Measurements from ENCODE around the gene POLR3E. TPM values are rescaled to one million over a fixed set of nuclear protein-coding genes. Genes with fewer than 3 reads are reported as not detected.
"Not testable (repeated sequence)": the region's sequence is repeated elsewhere in the genome, so short reads cannot be mapped to it uniquely, and the experiment has no call there.

Gene POLR3E
- total RNA-seq, 1 donor from 2014 or later: 43.5 TPM

DNA sequence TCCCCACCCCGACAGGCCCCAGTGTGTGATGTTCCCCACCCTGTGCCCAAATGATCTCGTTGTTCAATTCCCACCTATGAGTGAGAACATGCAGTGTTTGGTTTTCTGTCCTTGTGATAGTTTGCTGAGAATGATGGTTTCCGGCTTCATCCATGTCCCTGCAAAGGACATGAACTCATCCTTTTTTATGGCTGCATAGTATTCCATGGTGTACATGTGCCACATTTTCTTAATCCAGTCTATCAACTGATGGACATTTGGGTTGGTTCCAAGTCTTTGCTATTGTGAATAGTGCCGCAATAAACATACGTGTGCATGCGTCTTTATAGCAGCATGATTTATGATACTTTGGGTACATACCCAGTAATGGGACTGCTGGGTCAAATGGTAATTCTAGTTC, 53.8 kb downstream of the POLR3E start:
- DNase-seq (ENCODE audit: low spot score); ATAC-seq; intact Hi-C loops (cut with DNase I): not testable (repeated sequence)

DNA sequence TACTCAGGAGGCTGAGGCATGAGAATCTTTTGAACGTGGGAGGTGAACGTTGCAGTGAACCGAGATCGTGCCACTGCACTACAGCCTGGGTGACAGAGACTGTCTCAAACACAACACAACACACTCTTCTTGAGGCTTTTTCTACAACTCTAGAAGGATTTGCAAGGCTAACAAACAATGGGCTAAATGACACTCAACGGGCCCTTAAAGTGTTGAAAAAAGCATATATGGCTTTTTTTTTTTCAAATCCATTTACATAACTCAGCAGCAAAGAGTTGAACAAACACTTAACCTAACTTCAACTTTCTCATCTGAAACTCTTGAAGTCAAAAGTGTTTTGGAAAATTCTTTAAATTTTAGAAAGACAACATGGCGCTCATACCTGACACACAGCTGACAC, 54.9 kb downstream of the POLR3E start:
- no peak for DNase-seq (ENCODE audit: low spot score)
- no peak for ATAC-seq
- intact Hi-C loops (cut with DNase I): no loop called here

DNA sequence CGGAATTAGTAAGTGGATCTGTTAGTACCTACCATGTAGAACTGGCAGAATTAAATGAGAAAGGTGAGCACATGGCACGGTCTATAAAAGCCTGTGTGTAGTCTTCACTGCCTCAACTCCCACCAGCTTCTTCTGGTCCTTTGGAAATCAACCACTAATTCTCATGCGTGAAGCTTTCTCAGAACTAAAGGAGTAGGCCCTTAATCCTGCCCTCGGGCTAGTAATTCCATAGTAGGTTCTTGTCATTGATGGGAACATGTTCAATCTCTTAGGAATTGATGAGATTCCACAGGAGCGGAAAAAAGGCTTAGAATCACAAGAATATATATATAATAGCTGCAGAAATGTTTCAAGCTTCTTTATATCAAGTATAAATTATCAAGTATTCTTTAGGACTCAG, 55.5 kb downstream of the POLR3E start:
- ATAC-seq (no peak), DNase-seq (ENCODE audit: low spot score) (no peak)
- intact Hi-C loops (cut with DNase I): no loop called here

DNA sequence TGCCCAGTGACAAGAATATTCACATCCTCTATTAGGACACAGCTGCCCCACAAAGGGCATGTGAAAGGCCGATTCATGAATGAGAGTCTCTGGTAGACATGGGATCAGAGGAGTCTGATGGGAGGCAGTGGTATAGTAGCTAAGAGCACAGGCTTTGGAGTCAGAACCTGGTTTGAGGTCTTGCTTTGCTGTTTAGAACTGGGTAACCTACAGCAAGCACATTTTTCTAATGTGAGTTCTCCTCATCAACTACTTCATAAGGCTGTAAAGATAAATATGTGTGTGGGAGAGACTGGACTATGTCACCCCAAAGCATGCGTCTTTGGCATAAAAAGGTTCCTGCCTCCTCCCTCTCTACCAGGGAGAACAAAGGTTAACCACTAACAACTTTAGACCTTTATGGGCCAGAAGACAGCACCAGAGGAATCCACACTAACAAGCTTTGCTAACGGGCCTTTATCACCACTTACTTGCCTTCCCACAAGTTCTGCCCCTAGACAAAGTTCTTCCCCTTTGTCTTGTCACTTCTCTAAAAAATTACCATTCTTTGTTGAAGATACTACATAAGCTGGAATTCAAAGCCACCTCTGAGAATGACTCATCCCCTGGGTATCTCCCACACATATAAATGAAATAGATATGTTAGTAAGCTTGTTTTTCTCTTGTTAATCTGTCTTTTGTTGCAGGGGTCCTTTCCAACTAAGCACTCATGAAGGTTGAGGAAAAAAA, 56.1 kb downstream of the POLR3E start:
- ATAC-seq: no peak
- intact Hi-C loops (cut with DNase I): no loop called here
- DNase-seq (ENCODE audit: low spot score): no peak

DNA sequence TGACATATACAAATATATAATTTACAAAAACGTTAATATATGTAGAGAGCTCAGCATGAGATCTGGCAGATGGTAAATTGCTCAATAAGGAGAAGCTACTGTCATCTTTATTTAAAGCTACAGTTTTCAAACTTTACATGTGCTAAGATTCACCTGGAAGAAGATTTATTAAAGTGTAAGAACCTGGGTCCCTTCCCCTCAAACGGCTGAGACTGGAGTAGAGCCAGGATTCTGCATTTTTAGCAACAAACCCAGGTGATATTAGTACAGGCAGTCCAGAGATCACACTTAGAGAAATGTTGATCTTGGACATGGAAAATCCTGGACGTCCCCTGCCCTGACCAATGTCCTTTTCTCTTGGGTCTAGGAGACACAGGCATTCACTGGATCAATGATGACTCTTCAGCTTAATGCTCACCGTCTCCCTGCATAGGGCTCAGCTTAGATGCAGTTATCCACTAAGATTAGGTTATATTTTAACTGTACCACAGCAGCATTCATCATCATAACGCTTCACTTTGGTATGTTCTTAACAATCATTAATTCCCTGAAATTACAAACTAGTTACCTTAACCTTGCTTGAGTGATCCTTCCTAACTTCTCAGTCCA, 56.8 kb downstream of the POLR3E start:
- ATAC-seq (no peak), DNase-seq (ENCODE audit: low spot score) (no peak)
- intact Hi-C loops (cut with DNase I): no loop called here

DNA sequence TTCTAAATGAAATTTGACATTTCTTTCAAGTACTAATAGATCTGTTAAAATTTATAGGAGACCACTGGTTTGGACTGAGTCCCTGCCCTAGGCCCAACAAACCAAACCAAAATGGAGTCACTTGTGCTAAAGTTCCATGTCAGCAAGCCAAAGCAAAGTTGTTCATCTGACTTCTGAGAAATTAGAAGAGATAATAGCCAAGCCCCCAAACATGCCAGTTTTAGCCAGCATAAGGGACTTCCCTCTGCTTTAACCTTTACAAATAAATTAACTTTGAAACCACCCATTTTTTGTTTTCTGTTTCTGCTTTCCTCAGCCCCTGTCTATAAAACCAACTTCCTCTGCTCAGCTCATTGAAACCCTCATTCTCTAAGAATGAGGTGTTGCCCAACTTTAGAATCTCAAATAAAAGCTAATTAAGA, 58.3 kb downstream of the POLR3E start:
- ATAC-seq: no peak
- intact Hi-C loops (cut with DNase I): no loop called here
- no peak for DNase-seq (ENCODE audit: low spot score)

DNA sequence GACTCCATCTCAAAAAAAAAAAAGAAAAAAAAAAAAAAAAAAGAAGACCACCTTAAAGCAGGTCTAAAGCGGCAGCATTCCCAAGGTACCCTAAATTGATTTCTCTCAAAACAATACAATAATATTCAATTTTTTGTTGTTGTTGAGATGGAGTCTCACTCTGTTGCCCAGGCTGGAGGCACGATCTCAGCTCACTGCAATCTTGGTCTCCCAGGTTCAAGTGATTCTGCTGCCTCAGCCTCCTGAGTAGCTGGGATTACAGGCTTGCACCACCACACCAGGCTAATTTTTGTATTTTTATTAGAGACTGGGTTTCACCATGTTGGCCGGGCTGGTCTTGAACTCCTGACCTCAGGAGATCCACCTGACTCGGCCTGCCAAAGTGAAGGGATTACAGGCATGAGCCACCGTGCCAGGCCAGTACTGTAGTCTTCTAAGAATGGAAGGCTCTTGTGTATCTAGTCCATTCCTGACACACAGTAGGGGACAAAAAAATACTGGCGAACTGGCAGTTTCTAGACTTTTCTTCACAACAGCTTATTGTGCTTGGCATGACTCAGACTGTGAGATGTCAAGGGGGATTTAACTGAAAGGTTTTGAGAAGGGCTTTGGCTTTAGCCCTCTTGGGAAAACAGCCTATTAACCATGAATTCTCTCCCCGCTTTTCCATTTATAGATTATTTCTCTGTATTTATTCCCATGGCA, 59.9 kb downstream of the POLR3E start:
- DNase-seq (ENCODE audit: low spot score) (no peak), ATAC-seq (no peak)
- intact Hi-C loops (cut with DNase I): no loop called here

DNA sequence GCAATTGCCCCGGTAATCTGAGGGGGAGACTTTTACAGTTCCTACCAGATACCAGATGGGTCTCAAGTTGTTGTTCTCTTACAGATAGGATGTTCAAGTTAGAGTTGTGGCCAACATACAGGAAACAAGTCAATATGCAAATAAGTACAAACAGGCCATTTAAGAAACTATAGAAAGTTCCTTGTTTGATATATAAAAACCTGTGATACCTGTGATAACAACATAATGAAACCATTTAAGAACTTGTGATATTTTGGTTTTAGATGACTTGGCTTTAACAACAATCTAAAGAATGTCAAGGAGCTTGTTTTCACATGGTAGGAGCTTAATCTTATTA, 60.4 kb downstream of the POLR3E start:
- intact Hi-C loops (cut with DNase I): no loop called here
- ATAC-seq: no peak
- no peak for DNase-seq (ENCODE audit: low spot score)

DNA sequence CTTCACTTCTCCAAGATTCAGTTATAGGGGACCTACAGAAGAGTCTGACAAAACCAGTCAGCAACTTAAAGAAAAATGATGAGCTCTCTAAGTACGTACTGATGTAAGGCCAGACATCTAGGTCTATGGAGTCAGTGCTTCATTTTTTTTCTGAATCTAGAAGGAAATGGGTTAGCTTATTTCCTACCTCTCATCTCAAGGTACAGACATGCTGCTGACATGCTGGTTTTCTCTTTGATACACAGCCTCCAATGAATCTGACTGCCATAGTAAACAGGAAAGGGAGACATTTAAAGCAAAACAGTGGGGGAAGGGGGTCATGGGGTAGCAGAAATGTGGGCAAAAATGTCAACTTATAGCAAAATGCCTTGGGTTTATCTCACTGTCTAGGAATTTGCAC, 60.8 kb downstream of the POLR3E start:
- intact Hi-C loops (cut with DNase I): no loop called here
- DNase-seq (ENCODE audit: low spot score) (no peak), ATAC-seq (no peak)

DNA sequence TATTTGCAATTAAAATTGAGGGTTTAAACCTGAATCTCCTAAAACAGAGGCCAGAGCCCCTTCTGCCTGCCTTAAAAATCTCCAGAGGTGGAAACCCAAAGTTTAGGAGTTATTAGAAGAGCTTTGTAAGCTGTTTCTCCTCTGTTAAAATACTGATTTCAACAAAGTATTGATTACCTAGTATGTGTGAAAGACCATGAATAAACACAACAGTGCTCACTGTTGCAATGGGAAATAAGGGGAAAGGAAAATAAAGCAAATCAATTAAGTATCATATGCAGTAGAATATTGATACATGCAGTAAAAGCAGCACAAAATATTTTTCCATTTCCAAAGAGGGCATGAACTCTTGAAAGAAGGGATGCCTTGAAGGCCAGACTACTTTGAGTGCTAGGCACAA, 62.5 kb downstream of the POLR3E start:
- DNase-seq (ENCODE audit: low spot score): no peak
- intact Hi-C loops (cut with DNase I): no loop called here
- no peak for ATAC-seq

DNA sequence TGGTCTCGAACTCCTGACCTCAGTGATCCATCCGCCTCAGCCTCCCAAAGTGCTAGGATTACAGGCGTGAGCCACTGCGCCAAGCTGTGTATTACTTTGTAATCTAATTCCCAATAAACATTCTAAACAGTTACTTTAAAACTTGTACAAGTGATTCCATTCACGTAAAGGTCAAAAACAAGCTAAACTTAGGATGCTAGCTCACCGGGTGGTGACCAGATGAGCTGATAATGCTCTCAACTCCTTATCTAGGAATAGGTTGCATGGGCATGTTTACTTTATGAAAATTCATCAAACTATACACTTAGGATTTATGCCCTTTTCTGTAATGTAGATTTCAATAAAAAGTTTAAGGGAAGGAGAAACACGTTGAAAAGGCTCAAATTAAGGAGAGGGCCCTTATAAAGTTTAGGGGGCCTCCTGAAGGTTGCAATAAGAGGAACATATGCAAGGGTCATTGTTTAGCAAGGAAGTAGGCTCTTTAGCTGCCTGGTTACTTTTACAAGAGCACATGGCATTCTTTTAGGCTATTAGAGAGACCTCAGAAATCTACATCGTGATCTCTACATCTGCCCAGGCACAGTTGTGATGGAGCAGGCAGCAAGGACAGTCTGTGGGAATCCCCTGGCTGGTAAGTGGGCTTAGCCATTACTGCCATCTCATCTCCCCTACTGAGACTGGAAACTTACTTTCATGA, 63.9 kb downstream of the POLR3E start:
- intact Hi-C loops (cut with DNase I): no loop called here
- DNase-seq (ENCODE audit: low spot score) (no peak), ATAC-seq (no peak)

DNA sequence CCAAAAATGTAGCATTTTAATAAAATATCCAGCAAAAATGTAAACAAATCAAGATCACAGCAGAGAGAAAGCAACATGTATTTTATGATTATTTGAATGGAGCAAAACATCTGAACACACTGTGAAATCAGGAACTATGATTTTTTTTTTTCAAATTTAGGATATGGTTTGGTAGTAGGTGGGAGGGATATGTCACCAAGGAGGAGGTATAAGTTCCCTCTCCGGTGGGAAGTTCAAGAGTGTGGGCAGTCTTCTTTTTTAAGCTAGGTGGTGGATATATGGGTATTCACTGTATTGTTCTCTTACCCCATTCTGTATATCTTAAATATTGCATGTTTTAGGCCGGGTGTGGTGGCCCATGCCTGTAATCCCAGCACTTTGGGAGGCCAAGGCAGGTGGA, 67.0 kb downstream of the POLR3E start:
- intact Hi-C loops (cut with DNase I): no loop called here
- ATAC-seq (no peak), DNase-seq (ENCODE audit: low spot score) (no peak)

DNA sequence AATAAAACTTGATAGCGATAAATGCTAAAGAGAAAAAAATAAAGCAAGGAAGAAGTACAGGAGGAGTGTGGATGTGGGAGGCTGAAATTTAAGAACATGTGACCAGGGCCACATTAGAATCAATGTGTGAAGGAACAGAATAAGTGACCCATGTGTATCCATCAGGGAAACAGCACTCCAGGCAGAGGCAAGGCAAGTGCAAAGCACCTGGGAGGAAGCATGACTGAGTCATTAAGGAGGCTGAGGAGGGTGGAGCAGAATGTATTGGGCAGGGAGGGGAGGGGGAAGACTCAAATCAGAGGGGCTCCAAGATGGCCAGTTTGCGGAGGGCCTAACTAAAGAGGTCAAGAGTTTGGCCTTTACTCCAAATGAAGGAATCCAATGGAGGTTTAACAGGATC, 69.2 kb downstream of the POLR3E start:
- intact Hi-C loops (cut with DNase I): no loop called here
- DNase-seq (ENCODE audit: low spot score) (no peak), ATAC-seq (no peak)

DNA sequence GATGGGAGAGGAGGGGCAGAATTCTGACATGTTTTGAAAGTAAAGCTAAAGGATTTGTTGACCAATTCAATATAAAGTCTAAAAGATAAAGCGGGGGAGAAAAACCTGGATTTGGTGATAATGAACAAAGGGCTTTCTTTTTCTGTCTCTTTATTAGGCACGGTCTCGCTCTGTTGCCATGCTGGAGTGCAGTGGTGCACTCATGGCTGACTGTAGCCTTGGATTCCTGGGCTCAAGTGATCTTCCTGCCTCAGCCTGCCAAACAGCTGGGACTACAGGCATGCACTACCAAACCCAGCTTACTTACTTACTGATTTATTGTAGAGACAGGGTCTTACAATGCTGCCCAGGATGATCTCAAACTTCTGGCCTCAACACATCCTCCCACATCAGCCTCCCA, 69.7 kb downstream of the POLR3E start:
- no peak for ATAC-seq
- no peak for DNase-seq (ENCODE audit: low spot score)
- intact Hi-C loops (cut with DNase I): no loop called here

DNA sequence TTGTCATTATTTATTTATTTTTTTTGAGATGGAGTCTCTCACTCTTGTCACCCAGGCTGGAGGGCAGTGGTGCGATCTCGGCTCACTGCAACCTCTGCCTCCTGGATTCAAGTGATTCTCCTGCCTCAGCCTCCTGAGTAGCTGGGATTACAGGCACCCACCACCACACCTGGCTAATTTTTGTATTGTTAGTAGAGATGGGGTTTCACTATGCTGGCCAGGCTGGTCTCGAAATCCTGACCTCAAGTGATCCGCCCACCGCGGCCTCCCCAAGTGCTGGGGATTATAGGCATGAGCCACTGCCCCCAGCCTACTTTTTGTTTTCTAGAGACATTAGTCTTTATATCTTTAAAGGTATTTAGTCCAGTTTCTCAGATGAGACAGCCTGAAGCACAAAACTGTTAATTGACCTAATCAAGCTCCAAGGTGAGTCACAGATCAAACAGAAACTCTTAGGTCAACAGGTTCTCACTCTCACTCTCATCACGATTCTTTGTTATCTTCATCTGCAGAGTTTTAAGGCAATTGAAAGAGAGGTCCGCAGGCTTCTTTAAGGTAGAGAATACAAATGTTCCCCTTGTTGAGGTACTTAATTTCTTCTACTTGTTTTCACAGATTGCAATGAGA, 71.1 kb downstream of the POLR3E start:
- intact Hi-C loops (cut with DNase I); ATAC-seq; DNase-seq (ENCODE audit: low spot score): not testable (repeated sequence)

DNA sequence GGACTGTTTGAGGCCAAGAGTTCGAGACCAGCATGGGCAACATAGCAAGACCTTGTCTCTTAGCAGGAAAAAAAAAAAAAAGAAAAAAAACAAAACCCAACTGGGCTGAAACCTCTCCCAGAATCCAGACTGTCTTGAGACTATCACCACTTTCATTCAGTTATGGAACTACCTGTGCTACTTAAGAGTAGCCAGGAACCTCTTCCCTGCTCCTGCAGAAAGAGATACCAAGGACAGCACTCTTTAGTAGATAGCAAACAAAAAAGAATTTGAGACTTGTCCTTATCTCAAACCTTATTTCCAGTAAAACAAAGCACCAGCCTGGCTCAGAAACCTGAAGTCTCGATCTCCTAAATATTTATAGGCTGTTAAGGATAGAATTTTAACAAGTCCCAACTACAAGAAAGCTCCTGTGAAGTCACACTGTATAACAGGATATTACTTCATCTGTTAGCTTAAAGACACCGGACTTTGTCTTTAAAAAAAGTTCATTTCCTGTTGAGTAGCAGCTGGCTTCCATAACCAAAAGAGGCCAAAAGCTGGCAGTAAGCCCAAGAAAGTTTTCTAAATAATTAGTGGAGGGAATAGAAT, 72.1 kb downstream of the POLR3E start:
- ATAC-seq (no peak), DNase-seq (ENCODE audit: low spot score) (no peak)
- intact Hi-C loops (cut with DNase I): no loop called here

DNA sequence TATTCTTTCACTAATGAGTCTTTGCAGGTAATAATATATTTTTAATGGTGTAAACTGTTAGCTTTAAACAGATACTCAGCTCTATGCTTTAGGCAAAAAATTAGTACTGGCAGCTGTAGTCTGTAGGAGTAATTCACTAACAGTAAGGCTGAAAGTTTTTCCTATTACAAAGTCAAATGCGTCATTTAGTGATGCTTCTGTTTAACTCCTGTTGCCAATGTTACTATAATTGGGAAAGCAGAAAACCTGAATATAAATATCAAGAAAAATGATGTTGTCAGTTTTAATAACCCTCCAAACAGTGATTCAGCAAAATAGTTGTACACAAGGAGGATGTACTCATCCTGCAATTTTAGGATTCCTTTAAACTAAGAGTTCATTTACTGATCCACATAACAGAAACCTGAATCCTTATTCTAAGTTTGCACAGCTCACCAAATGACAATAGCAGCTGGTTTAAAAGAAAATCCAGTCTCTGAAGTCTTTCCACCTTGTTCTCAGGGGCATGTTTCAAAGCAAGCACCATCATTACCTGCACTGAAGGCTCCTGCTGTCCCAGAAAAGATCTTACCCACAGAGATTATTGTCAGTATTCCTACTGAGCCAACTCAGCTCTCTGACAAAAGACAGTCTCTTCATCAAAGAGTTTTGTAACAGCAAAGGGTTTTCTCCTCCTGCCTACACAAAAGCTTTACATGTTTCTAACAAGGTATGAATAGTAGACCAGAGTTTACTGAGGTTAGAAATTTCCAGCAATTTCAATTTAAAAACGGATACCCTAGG, 73.0 kb downstream of the POLR3E start:
- ATAC-seq (no peak), DNase-seq (ENCODE audit: low spot score) (no peak)
- intact Hi-C loops (cut with DNase I): no loop called here

DNA sequence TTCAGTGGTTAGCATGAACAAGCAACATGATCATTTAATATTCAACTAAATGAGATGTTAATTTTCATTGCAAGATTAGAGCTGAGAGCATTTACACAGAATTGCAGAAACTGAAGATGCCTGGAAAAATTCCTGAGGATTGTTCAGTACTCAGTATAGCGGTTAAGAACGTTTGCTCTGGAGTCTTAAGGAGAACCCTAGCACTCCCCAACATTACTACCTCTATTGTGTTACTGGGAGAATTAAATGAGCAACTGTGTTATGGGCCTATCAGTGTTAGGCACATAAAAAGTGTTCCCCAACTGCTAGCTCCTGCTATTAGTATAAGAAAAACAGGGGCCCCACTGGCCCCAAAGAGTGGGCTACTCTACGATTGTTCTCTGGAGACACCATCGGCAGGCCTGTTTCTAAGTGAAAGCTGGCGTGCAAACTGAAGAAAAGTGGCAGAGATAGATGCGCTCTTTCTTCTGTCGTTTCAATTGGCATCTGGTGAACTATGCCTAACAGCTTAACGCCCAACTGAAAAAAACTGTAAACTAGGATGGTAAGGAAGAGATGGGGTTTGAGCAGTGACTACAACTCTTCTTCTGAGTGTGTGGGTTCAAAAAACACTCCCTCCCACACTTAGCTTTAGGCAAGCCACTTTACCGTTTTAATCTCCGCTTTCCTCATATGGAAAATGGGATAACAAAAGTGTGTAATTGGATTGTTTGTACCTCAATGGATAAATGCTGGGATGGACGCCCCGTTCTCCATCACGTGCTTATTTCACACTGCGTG, 75.9 kb downstream of the POLR3E start:
- DNase-seq (ENCODE audit: low spot score) (no peak), ATAC-seq (no peak)
- intact Hi-C loops (cut with DNase I): no loop called here

All from sciatic nerve (tissue), 2 donors.